GM21619 (cell line): ENCODE data around the gene CAMK2A.
"Not testable (repeated sequence)": the region's sequence is repeated elsewhere in the genome, so short reads cannot be mapped to it uniquely, and the experiment has no call there.

Experiments used
- ATAC-seq: cut with Tn5 transposase; IDR thresholded peaks from one replicate; pipeline ENCODE4 v1.9.1; 2021; ENCODE audit not compliant: unreplicated experiment

Gene CAMK2A

DNA sequence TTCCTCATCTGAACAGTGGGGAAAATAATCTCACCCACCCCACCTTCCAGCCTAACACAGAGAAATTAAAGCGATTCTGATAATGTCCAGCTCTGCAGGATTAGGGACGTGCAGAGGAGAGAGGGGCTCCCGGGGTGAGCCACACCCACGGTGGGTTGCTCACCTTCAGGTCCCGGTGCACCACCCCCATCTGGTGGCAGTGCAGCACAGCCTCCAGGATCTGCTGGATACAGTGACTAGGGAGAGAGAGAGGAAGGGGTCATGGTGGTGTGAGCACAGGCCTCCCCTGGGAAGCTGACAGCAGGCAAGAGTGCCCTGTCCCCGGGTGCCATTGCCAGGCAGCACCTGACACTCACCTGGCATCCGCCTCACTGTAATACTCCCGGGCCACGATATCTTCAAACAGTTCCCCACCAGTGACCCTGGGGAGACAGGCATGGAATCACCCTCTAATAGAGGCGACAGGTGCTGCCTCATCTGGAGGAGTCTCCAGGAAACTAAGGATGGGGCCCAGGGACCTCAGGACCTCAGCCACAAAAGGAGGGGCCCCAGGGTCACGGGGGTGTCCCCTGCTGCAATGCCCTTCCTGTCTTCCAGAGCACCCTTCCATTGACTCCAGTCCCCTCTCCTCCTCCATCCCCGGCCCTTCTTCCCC lies 33.0 kb downstream of the CAMK2A start:
- no peak for ATAC-seq

DNA sequence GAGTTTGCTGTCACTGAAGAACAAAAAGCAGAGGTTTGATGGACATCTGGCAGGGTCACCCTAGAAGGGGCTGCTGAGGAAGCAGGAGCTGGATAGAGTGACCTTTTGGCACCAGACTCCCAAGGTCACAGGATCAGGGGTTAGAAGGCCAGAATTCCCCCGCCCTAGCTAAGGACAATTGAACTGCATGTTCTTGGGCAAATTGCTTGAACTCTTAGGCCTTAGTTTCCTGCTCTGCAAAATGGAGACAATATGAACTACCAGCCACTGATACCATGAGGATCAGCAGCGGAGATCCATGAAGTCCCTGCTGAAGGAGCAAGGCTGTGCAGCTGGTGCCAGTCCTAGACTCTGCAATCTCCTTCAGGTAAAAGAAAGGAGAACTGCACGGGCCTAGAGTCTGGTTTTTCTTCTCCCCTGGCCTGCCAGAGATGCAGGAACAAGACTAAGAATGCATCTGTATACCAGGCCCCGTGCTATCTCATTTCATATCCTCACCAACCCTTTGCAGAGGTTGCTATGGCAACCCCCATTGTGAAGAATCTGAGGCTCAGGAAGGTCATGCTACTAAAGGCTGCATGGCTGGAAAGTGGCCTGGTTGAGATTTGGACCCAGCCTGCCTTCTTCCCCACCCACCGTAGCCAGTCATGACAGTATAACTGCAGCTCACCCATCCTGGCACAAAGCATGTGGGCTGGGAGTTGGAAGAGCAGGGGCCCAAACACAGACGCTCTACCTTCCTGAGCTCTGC lies 33.7 kb downstream of the CAMK2A start:
- no peak for ATAC-seq

DNA sequence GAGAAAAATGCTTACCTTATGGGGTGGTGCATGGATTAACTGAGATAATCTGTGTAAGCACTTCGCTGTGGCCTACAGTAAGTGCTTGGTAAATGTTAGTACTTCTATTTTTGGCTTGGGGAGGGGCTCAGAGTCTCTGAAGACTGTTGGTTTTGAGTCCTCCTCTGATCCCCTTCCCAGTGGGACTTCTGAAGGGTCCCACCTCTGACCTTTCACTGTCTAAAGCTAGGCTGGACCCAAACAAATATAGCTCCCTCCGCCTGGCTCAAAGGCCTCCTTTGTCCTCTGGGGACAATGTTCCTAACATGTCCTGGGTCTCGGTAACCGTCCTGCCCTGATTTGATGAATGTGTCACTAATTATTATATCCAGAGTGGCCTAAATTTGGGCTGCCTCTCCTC lies 34.8 kb downstream of the CAMK2A start:
- no peak for ATAC-seq

DNA sequence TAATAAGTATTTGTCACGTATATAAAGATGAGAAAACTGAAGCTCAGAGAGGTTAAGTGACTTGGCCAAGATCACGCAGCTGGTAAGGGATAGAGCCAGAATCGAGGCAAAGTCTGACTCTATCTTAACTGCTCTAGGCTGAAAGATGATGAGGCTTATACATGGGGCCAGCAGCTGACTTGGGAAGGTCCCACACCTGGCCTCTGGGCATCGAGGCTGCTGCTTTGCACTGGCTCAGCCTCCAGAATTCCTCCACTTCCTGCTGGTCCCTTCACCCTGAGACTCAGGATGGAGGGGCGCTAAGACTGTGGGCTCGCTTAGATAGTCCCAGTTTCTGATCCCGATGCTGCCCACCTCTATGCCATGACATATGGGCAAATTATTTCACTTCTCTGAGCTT lies 35.2 kb downstream of the CAMK2A start:
- ATAC-seq: no peak

DNA sequence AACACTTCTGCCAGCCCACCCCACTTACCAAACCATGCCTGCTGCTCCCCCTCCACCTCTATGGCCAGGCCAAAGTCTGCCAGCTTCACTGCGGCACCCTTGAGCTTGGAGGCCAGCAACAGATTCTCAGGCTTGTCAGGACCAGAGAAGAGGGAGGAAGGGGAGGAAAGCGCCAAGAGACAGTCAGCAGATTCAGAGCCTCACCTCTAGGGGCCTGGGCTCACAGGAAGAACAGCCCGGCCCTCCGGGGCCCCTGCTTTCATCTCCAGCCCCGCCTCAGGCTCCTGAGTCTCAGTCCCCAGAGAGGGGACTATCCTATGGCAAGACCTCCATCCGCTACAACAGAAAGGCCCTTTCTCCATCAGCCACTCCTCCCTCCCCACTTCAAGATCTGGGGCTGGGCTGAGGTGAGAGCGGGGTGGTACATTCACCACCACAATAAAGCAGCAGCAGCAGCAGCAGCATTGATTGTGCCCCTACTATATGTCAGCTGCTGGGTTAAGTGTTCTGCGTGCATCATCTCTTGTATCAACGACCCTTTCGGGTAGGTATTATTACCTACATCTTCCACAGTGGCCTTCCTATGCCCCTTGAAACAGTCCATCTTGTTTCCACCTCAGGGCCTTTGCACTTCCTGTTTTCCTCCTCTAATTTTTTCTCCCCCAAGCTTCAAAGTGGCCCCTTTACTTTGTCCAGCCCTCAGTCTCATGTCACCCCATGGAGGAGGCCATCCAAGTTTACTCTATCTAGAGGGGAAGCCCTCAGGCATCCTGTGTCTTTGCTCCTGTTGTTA lies 36.0 kb downstream of the CAMK2A start:
- ATAC-seq: no peak

DNA sequence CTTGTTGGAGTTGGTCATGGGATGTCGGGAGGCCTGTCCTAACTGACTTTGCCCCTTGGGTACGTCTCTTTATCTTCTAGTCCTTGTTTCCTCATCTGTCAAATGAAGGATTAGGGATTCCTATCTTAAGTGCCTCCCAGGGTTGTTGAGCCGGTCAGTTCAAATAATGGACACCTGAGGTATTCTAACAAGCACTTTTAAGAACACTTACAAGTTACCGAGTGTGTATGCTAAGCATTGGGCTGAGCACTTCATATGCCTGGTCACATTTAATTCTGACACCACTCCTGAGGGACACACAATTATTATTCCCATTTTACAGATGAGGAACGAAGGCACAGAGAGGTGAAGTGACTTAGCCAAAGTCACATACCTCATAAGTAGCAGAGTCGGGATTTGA lies 37.1 kb downstream of the CAMK2A start:
- ATAC-seq: no peak

DNA sequence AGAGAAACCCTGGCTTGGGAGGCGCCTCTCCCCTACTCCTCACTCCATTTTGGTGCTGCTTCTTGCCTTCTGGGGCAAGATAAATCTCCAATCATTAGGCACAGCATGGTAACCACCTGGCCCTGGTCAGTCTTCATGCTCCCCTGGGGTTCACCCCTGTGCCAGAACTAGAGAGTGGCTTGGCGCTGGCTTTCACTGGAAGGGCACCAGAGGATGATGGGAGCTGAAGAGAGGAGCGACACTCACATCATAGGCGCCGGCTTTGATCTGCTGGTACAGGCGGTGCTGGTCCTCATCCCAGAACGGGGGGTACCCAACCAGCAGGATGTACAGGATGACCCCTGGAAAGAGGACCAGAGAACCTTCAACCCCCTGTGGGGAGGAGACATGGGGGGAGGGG lies 38.1 kb downstream of the CAMK2A start:
- no peak for ATAC-seq

DNA sequence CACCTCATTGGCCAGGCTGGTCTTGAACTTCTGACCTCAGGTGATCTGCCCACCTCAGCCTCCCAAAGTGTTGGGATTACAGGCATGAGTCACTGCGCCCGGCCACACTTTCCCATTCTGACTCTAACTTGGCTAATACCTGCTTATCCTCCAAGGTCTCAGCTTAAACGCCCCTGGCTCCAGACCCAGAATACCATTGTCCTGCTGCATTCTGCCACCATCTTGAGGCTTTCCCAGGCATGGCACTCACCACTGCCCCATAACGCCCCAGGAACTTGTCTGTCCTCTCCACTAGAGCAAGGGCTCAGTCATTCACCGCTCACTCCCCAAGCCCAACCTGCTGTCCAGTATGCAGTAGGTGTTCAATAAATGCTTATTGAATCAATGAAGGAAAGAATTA lies 39.8 kb downstream of the CAMK2A start:
- ATAC-seq: no peak

DNA sequence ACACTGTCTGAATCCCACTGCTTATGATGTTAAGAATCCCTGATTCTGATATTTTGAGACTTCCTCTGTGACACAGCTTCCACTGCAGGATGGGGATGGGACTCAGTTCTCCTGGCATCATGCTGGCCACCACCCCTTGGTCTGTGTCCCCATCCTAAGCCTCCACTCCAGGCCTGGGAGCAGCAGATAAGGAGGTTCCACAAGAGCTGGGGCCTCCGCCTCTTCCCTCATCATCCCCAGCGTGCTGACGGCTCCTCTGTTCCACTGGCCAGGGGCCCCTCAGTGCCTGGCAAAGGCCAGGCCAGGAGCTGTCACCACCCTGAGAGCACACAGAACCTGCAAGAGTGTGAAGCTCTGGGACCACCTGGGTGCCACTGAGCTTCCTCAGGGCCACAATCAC lies 40.6 kb downstream of the CAMK2A start:
- no peak for ATAC-seq

DNA sequence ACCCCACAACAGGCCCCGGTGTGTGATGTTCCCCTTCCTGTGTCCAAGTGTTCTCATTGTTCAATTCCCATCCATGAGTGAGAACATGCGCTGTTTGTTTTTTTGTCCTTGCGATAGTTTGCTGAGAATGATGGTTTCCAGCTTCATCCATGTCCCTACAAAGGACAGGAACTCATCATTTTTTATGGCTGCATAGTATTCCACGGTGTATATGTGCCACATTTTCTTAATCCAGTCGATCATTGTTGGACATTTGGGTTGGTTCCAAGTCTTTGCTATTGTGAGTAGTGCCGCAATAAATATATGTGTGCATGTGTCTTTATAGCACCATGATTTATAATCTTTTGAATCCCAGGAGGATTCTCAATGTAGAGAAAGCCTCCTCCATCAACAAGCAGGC lies 41.1 kb downstream of the CAMK2A start:
- not testable (repeated sequence) for ATAC-seq

DNA sequence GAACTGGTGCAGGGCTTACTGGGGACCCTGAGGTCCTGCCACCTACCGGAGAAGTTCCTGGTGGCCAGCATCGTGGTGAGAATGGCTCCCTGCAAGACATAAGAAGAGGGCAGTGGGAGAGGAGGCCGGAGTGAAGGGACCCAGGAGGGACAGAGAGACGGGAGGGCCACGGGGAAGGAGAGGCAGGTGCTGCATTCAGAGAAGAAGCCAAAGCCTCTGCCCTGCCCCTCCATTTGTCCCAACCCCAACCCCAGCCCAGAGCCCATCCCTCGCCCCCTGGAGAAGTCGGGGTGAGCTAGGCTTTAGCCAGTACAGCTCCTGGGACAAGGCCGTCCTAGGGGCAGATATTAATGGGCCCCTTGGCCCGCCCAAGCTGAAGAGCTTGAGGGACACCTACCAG lies 41.8 kb downstream of the CAMK2A start:
- no peak for ATAC-seq

DNA sequence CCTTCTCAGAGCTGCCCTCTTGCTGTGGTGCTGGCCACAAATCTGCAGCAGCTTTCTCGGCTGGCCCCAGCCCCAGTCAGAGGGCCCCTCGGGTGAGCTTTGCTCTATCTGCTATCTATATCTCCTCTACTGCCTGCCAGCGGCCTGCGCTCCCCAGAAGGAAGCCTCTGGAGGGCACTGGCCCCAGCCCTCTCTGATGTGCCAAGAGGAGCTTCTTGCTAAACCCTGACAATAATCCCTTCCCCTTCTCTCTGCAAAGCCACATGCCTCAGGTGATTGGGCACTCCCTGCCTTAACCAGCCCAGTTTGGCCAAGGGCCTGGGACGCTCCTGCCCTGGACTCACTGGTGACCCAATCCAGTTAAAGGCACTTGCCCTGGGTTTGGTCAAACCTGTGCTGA lies 42.7 kb downstream of the CAMK2A start:
- ATAC-seq: no peak

DNA sequence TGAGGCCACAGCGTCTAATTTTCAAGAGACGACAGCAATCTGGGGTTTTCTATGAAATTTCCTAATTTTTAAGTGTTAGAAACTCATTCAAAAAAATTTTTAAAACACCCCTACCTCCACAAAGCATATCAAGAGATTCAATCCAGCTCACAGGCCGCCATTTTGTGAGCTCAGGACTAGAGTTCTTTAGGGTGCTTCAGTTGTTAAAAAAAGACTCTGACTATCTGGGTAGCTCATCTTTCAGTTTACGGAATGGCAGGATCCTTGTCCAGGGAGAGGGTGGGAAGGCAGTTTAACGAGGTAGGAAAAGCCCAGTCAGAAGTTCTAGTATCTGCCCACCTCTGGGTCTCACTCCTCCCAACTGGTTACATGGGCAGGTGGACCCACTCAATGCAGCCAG lies 43.1 kb downstream of the CAMK2A start:
- ATAC-seq: no peak

DNA sequence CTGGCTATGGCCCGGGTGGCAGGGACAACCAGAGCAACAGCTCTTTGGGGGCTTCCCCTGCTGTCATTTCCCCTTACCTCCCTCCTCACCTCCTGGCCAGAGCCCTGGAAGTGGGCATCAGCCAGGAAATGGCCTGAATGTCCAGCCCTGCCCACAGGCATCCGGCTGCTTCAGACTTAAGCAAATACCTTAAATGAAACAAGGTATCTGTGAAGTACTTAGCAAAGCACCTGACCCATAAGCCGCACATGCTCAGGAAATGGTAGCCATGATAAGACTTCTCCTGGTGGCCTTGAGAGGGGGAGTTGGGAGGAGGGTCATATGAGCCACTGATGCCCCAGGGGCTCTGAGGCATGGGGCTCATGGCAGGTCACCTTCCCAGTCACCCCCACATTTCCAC lies 43.8 kb downstream of the CAMK2A start:
- no peak for ATAC-seq

DNA sequence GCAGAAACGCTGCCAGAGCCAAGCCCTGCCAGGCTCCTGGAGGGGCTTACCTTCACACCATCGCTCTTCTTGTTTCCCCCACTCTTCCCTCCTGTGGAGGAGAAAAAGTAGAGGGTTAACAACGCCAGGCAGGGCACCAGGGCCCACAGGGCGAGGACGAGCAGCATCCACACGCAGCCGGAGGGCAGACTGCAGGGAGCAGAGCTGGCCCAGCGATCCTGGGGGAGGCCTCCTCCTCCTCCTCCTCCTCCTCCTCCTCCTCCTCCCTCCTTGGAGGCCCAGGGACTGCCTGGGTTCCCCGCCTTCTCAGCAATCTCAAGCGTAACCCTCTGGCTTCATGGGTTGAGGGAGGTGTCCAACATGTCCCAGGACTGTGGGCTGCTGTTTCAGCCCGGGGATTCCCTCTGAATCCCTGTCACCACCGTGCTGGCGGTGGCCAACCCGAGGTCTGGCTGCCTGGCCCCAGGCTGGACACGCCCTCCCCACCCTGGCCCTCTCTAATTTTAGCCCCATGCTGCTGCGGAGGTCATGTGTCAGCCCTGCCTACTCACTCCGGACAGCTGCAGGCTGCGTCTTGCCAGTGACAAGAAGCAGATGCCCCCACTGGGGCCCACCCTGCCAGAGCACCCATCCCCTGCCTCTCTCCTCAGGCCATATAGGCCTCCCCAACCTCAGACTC lies 44.3 kb downstream of the CAMK2A start:
- no peak for ATAC-seq

DNA sequence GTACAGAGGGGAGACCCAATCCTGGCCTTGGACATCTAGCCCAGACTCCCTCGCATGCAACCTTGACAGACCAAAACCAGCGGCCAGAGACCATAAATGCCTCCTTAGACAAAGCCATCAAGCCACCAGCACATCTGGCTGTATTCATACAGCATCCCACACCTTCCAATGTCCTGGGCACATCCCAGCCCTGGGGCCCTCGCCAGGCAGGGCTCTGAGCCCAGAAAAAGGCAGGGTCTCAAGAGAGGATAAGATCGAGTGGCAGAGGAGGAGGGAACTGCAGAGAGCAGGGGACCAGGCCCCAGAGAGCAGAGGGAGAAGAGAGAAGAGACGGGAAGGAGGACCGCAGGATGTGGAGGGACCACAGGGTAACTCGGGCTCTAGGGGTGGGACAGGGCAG lies 45.4 kb downstream of the CAMK2A start:
- ATAC-seq: no peak

DNA sequence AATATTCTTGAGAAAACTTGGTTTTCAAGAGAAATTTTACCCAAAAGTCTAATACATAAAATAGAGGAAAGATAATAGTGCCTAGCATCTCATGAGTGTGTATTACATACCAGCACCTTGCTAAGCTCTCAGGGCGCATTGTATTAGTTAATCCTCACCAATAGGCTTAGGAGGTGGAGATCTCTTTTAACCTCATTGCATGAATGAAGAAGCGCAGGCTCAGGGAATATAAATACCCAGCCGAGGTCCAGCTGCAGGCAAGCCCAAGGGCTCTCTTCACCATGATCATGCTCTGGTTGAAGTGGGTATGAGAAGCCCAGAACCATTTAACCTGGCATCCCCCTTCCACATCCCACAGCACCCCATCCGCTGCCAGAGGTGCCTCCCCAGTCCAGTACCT lies 46.0 kb downstream of the CAMK2A start:
- ATAC-seq: no peak

DNA sequence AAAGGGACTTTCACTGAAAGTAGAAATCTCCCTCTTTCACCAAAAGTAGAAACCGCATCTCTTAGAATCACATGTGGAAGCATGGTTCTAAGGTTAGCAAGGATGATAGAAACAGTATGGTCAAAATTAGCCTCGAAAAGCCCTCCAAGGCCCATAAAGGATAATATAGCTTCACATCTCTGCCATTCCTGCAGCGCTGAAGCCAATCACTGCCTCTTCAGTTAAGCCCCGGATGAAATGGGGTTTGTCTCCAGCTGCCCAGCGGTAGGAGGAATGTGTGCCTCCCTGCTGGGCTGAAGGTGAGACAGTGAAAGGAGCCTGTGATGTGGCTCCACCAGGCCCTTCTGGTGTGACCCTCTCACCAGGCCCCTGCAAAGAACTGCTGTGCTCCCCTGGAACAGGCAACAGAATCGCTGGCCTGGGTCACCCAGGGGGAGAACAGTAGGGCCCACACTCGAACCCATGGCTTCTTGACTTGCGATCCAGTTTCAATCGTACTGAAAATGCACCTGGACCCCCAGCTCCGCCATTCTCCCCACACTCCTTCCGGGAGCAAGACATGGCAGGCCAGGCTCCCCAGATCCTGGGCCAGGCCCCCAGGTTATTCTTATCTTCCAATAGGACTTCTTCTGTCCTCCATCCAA lies 47.2 kb downstream of the CAMK2A start:
- no peak for ATAC-seq

DNA sequence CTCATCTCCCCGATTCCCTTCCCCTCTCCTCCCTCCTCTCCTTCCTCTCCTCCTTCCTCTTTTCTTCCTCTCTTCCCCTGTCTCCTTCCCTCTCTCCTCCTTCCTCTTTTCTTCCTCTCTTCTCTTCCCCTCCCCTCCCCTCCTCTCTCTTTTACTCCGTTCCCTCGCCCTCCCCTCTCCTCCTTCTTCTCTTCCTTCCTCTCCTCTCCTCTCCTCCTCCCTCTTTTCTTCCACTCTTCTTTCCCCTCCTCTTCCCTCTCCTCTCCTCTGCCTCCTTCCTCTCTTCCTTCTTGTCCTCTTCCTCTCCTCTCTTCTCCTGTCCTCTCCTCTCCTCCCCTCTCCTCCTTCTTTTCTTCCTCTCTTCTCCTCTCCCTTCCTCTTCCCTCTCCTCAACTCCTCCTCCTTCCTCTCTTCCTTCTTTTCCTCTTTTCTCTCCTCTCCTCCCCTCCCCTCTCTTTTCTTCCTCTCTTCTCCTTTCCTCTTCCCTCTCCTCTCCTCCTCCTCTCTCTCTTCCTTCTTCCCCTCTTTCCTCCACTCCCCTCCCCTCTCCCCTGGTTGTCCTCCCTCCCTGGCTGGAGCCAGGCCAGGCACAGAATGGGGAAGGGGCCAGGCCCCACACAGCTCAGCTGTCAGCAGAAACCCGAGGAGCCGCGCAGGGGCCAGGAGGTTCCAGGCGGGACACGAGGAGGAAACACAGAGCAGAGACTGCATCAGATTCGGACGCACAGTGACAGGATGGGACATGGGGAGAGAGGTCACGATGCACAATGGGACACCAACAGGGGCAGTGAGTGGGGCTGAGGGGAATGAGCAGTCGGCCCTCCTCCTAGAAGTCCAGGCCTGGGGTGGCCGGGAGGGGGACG lies 48.0 kb downstream of the CAMK2A start:
- ATAC-seq: no peak

DNA sequence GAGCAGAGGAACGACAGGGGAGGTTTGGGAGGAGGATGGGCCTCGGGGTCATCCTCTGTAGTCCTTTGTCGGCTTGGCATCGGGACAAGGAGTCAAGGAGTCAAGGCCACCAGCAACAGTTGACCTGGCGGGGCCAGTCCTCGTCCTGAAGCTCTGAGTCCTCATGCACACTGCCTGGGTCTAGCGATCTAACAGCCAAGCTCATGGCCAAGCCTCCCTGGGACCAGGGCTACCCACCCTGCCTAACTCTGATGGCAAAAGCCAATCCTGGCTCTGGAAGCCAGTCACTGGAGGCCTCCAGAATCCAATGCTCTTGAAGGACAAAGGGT lies 49.8 kb downstream of the CAMK2A start:
- no peak for ATAC-seq
